Central memory CD8-positive, alpha-beta T cell (primary cell): ENCODE results near the gene HTT.
A peak's percentile ranks its signal among the peaks of the same experiment; 100 is the strongest.

Source experiments
- ATAC-seq: fragments of 150-1000 bp; cut with Tn5 transposase; replicated peaks from 2 replicates; pipeline ENCODE4 v1.10.0; 2022; ENCODE audit warnings: mild to moderate bottlenecking, moderate FRiP score, moderate number of reproducible peaks; ENCODE audit not compliant: poor library complexity, severe bottlenecking; ENCODE audit errors: extremely low read depth
- DNase-seq, 2 donors: peaks; one replicate each; pipeline ENCODE4 v3.0.0; 2021; ENCODE audit warnings: low spot score in 2 of 2
- H3K27ac Mint-ChIP-seq: one replicate; pipeline ENCODE4 v1.8.0; 2022; ENCODE audit warnings: low read depth, mild to moderate bottlenecking, moderate library complexity, mixed read lengths
- H3K27me3 Mint-ChIP-seq: one replicate; pipeline ENCODE4 v1.8.0; 2022; ENCODE audit warnings: mixed read lengths
- H3K36me3 Mint-ChIP-seq: one replicate; pipeline ENCODE4 v1.8.0; 2022; ENCODE audit warnings: mild to moderate bottlenecking, moderate library complexity, mixed read lengths; ENCODE audit not compliant: insufficient read depth
- H3K4me1 Mint-ChIP-seq: one replicate; pipeline ENCODE4 v1.8.0; 2022; ENCODE audit warnings: mixed read lengths
- H3K4me3 Mint-ChIP-seq: one replicate; pipeline ENCODE4 v1.8.0; 2022; ENCODE audit warnings: mild to moderate bottlenecking, moderate library complexity, mixed read lengths
- H3K9me3 Mint-ChIP-seq: one replicate; pipeline ENCODE4 v1.8.0; 2022; ENCODE audit warnings: mixed read lengths

Gene HTT

GRCh38 chr4:3106339-3107186, 32.1 kb downstream of the HTT start:
- ATAC-seq = peak; percentile 92
- Mint-ChIP-seq H3K27ac (peak overlapping the region; percentile 42), H3K36me3 (peaks cover 58% of the 10 kb centered on the region)

GRCh38 chr4:3107271-3107670, 32.8 kb downstream of the HTT start:
- DNase-seq (no peak), ATAC-seq (no peak)
- H3K27ac Mint-ChIP-seq = no peak overlapping the region
- H3K36me3 Mint-ChIP-seq = peaks cover 62% of the 10 kb centered on the region
- H3K4me1 Mint-ChIP-seq = peaks cover 9% of the 10 kb centered on the region
- no peaks in the 10 kb centered on the region for H3K27me3 Mint-ChIP-seq
- no peak overlapping the region for H3K4me3 Mint-ChIP-seq
- H3K9me3 Mint-ChIP-seq = no peaks in the 10 kb centered on the region

More at GRCh38 chr4:3106339-3107186, 32.1 kb downstream of the HTT start:
- H3K4me1 Mint-ChIP-seq = peaks cover 13% of the 10 kb centered on the region
- peak; percentile 71 to 76 for DNase-seq
- no peaks in the 10 kb centered on the region for H3K27me3 Mint-ChIP-seq
- no peaks in the 10 kb centered on the region for H3K9me3 Mint-ChIP-seq
- no peak overlapping the region for H3K4me3 Mint-ChIP-seq

- H3K4me3 Mint-ChIP-seq = no peak overlapping the region
- no peaks in the 10 kb centered on the region for H3K9me3 Mint-ChIP-seq
- ATAC-seq = no peak
- DNase-seq = no peak
- peaks cover 65% of the 10 kb centered on the region for H3K36me3 Mint-ChIP-seq
- peaks cover 12% of the 10 kb centered on the region for H3K4me1 Mint-ChIP-seq
- no peak overlapping the region for H3K27ac Mint-ChIP-seq
- no peaks in the 10 kb centered on the region for H3K27me3 Mint-ChIP-seq
Measured at GRCh38 chr4:3107691-3108121, 33.2 kb downstream of the HTT start.

- H3K27me3 Mint-ChIP-seq = no peaks in the 10 kb centered on the region
- ATAC-seq = no peak
Measured at GRCh38 chr4:3108211-3108610, 33.7 kb downstream of the HTT start.

GRCh38 chr4:3111461-3111860, 37.0 kb downstream of the HTT start:
- Mint-ChIP-seq H3K36me3 (peaks cover 62% of the 10 kb centered on the region), H3K4me1 (peaks cover 9% of the 10 kb centered on the region), H3K4me3 (no peak overlapping the region), H3K27ac (no peak overlapping the region), H3K27me3 (no peaks in the 10 kb centered on the region), H3K9me3 (no peaks in the 10 kb centered on the region)
- DNase-seq (no peak), ATAC-seq (no peak)

More at GRCh38 chr4:3108211-3108610, 33.7 kb downstream of the HTT start:
- Mint-ChIP-seq H3K4me1 (peaks cover 12% of the 10 kb centered on the region), H3K36me3 (peaks cover 63% of the 10 kb centered on the region), H3K9me3 (no peaks in the 10 kb centered on the region), H3K27ac (no peak overlapping the region), H3K4me3 (no peak overlapping the region)
- no peak for DNase-seq

GRCh38 chr4:3112201-3112600, 37.7 kb downstream of the HTT start:
- Mint-ChIP-seq H3K9me3 (no peaks in the 10 kb centered on the region), H3K27me3 (no peaks in the 10 kb centered on the region), H3K4me3 (no peak overlapping the region), H3K36me3 (peaks cover 58% of the 10 kb centered on the region), H3K27ac (no peak overlapping the region), H3K4me1 (peaks cover 6% of the 10 kb centered on the region)
- DNase-seq (no peak), ATAC-seq (no peak)

- no peak overlapping the region for H3K27ac Mint-ChIP-seq
- no peaks in the 10 kb centered on the region for H3K27me3 Mint-ChIP-seq
- DNase-seq (no peak), ATAC-seq (no peak)
- peaks cover 6% of the 10 kb centered on the region for H3K4me1 Mint-ChIP-seq
- no peak overlapping the region for H3K4me3 Mint-ChIP-seq
- H3K9me3 Mint-ChIP-seq = no peaks in the 10 kb centered on the region
- H3K36me3 Mint-ChIP-seq = peaks cover 53% of the 10 kb centered on the region
Measured at GRCh38 chr4:3112609-3113469, 38.4 kb downstream of the HTT start.

GRCh38 chr4:3114377-3114776, 39.9 kb downstream of the HTT start:
- no peak for DNase-seq
- Mint-ChIP-seq H3K36me3 (peaks cover 47% of the 10 kb centered on the region), H3K27ac (no peak overlapping the region), H3K4me3 (no peak overlapping the region), H3K9me3 (no peaks in the 10 kb centered on the region), H3K4me1 (peaks cover 6% of the 10 kb centered on the region), H3K27me3 (no peaks in the 10 kb centered on the region)
- ATAC-seq = no peak

- DNase-seq = no peak
- Mint-ChIP-seq H3K9me3 (no peaks in the 10 kb centered on the region), H3K27me3 (no peaks in the 10 kb centered on the region), H3K4me1 (peaks cover 6% of the 10 kb centered on the region), H3K4me3 (no peak overlapping the region), H3K27ac (no peak overlapping the region), H3K36me3 (peaks cover 42% of the 10 kb centered on the region)
- no peak for ATAC-seq
Measured at GRCh38 chr4:3115637-3116270, 41.3 kb downstream of the HTT start.

- H3K27me3 Mint-ChIP-seq = no peaks in the 10 kb centered on the region
- peaks cover 35% of the 10 kb centered on the region for H3K36me3 Mint-ChIP-seq
- H3K27ac Mint-ChIP-seq = no peak overlapping the region
- no peak overlapping the region for H3K4me3 Mint-ChIP-seq
- H3K9me3 Mint-ChIP-seq = no peaks in the 10 kb centered on the region
- DNase-seq = no peak
- peaks cover 6% of the 10 kb centered on the region for H3K4me1 Mint-ChIP-seq
- no peak for ATAC-seq
Measured at GRCh38 chr4:3116955-3117354, 42.5 kb downstream of the HTT start.

- H3K9me3 Mint-ChIP-seq = no peaks in the 10 kb centered on the region
- H3K27me3 Mint-ChIP-seq = no peaks in the 10 kb centered on the region
- H3K27ac Mint-ChIP-seq = peak overlapping the region; percentile 22
- H3K4me3 Mint-ChIP-seq = no peak overlapping the region
- H3K36me3 Mint-ChIP-seq = peaks cover 33% of the 10 kb centered on the region
- H3K4me1 Mint-ChIP-seq = no peaks in the 10 kb centered on the region
- ATAC-seq (no peak), DNase-seq (no peak)
Measured at GRCh38 chr4:3118312-3118711, 43.8 kb downstream of the HTT start.

- Mint-ChIP-seq H3K27ac (no peak overlapping the region), H3K4me1 (no peaks in the 10 kb centered on the region), H3K9me3 (no peaks in the 10 kb centered on the region), H3K27me3 (no peaks in the 10 kb centered on the region), H3K36me3 (peaks cover 32% of the 10 kb centered on the region), H3K4me3 (no peak overlapping the region)
- no peak for ATAC-seq
- DNase-seq = no peak
Measured at GRCh38 chr4:3119464-3119863, 45.0 kb downstream of the HTT start.
